Caco-2 (cell line): ENCODE measurements around the gene NPR1. TPM values are rescaled to one million over a fixed set of nuclear protein-coding genes. Genes with fewer than 3 reads are reported as not detected.

Experiments
- BruUV-seq: library from RNA; stranded (reverse); fragments of 400-500 nt; replicated peaks from 2 replicates; lab custom pipeline; 2021; lab: Mats Ljungman, UMichigan
- CTCF ChIA-PET: fragments of 300-600 bp; sonication (Branson Sonifier 250); formaldehyde crosslinking; loops from one replicate; lab custom pipeline; 2022; ENCODE audit warnings: antibody characterized with exemption; lab: Charles Lee
- POLR2A ChIA-PET: fragments of 300-600 bp; sonication (Branson Sonifier 250); formaldehyde crosslinking; loops from one replicate; lab custom pipeline; 2022; ENCODE audit warnings: antibody characterized with exemption; lab: Charles Lee
- DNase-seq, 2 experiments: peaks; one replicate each; pipeline versions ENCODE4 v3.0.0 to v3.0.0-alpha.2; 2020 to 2022
- H3K27me3 ChIP-seq: replicated peaks from 2 replicates; pipeline ENCODE4 v1.6.0; 2011; ENCODE audit warnings: low read length; ENCODE audit not compliant: control insufficient read depth, insufficient read depth
- H3K36me3 ChIP-seq: 2 replicates; pipeline ENCODE4 v1.5.1; 2011; ENCODE audit warnings: low read length; ENCODE audit not compliant: control insufficient read depth, insufficient read depth
- H3K4me1 ChIP-seq: fragments of 250-450 bp; sonication (Bioruptor Pico); 2 replicates; pipeline ENCODE4 v1.5.1; 2020; ENCODE audit warnings: mild to moderate bottlenecking
- H3K4me3 ChIP-seq: 2 replicates; pipeline ENCODE4 v1.5.1; 2011; ENCODE audit warnings: low read depth, mild to moderate bottlenecking, control low read depth, low read length
- H3K9me3 ChIP-seq: fragments of 250-450 bp; sonication (Bioruptor Pico); 2 replicates; pipeline ENCODE4 v1.5.1; 2020; ENCODE audit warnings: mild to moderate bottlenecking, moderate library complexity
- H3K27ac Mint-ChIP-seq: one replicate; pipeline ENCODE4 v1.8.0; 2022; ENCODE audit warnings: mixed read lengths; ENCODE audit not compliant: unreplicated experiment
- H3K27me3 Mint-ChIP-seq: one replicate; pipeline ENCODE4 v1.8.0; 2022; ENCODE audit warnings: mixed read lengths; ENCODE audit not compliant: insufficient read depth, unreplicated experiment
- H3K36me3 Mint-ChIP-seq: one replicate; pipeline ENCODE4 v1.8.0; 2022; ENCODE audit warnings: mild to moderate bottlenecking, mixed read lengths; ENCODE audit not compliant: insufficient read depth, unreplicated experiment
- H3K4me1 Mint-ChIP-seq: one replicate; pipeline ENCODE4 v1.8.0; 2022; ENCODE audit warnings: low read depth, mixed read lengths; ENCODE audit not compliant: unreplicated experiment
- H3K4me3 Mint-ChIP-seq: one replicate; pipeline ENCODE4 v1.8.0; 2022; ENCODE audit warnings: mild to moderate bottlenecking, moderate library complexity, mixed read lengths; ENCODE audit not compliant: unreplicated experiment
- H3K9me3 Mint-ChIP-seq: one replicate; pipeline ENCODE4 v1.8.0; 2022; ENCODE audit warnings: mixed read lengths; ENCODE audit not compliant: unreplicated experiment
- CTCF ChIP-seq, 2 experiments: fragments of 200-600 bp in 1 of 2; IDR thresholded peaks; 1 replicate in 1 of 2; 2 replicates in 1 of 2; pipeline versions ENCODE4 v1.5.1 to v1.8.0; 2011 to 2022; ENCODE audit warnings: antibody characterized with exemption in 1 of 2, control low read depth in 1 of 2, inconsistent platforms in 1 of 2, low read depth in 1 of 2, low read length in 1 of 2, mild to moderate bottlenecking in 1 of 2, moderate library complexity in 1 of 2; ENCODE audit not compliant: insufficient read depth in 1 of 2, severe bottlenecking in 1 of 2, unreplicated experiment in 1 of 2
- intact Hi-C: fragments of 100-400 bp; cut with micrococcal nuclease; formaldehyde crosslinking; loops from one replicate; pipeline ENCODE4 v1.10.0; 2022; ENCODE audit not compliant: unreplicated experiment
- microRNA-seq: library from miRNA; unstranded; fragments of <30 nt; microRNA quantifications from one replicate; pipeline ENCODE4 v1.2.0, GENCODE V29; 2022
- total RNA-seq: library from RNA; stranded (reverse); gene quantifications from 2 replicates; pipeline ENCODE4 v1.2.3, GENCODE V29; 2022

Gene NPR1
- total RNA-seq, 1 experiment from 2014 or later: 1.4 TPM

GRCh38 chr1:153742411-153743142, 64.1 kb downstream of the NPR1 start:
- ChIA-PET CTCF (interaction anchor here (0.7 to 0.9 kb wide), 2 partner anchors 15 to 244 kb away, joined by 3 to 7 read pairs; partner anchors contain the start of gene INTS3), POLR2A (interaction anchor here (0.6 to 1.7 kb wide), 4 partner anchors 15 to 235 kb away, joined by 3 to 16 read pairs (median 3); partner anchors contain the start of genes CHTOP, INTS3 and JTB)
- H3K27ac Mint-ChIP-seq: peak overlapping the region; percentile 89
- no peaks in the 10 kb centered on the region for H3K9me3 ChIP-seq
- H3K36me3 Mint-ChIP-seq: peaks cover 35% of the 10 kb centered on the region
- no peaks in the 10 kb centered on the region for H3K9me3 Mint-ChIP-seq
- DNase-seq: peak; percentile 77 to 78
- H3K27me3 ChIP-seq: no peaks in the 10 kb centered on the region
- TF ChIP-seq CTCF (IDR thresholded peaks at IDR 0.05; ENCODE audit: insufficient read depth in 1 of 2, low read depth in 1 of 2, low read length in 1 of 2, severe bottlenecking in 1 of 2, unreplicated experiment in 1 of 2): no peak
- intact Hi-C loops: loop anchor here (2.0 to 5.0 kb wide), 2 partner anchors 14 to 110 kb away; partner anchors contain the start of genes CHTOP and INTS3
- no peaks in the 10 kb centered on the region for H3K27me3 Mint-ChIP-seq
- peaks cover 33% of the 10 kb centered on the region for H3K4me1 ChIP-seq
- no peaks in the 10 kb centered on the region for H3K36me3 ChIP-seq
- BruUV-seq: TSS peak; percentile 78
- H3K4me3 Mint-ChIP-seq: peak overlapping the region; percentile 44
- no peak overlapping the region for H3K4me3 ChIP-seq
- peaks cover 33% of the 10 kb centered on the region for H3K4me1 Mint-ChIP-seq

Small RNA genes within 50 kb of the gene (microRNA-seq; reads per million reads assigned to microRNA genes)
- gene MIR8083: not detected

Other genes starting within 250 kb of the NPR1 start
- gene S100A7, start 218.0 kb upstream of the NPR1 start, total RNA-seq: not detected in 2 replicates
- 416 and 432 TPM in 2 replicates for gene S100A6, start 142.7 kb upstream of the NPR1 start, total RNA-seq
- not detected in 2 replicates for gene S100A5, start 137.8 kb upstream of the NPR1 start, total RNA-seq
- gene S100A4, start 132.9 kb upstream of the NPR1 start, total RNA-seq: 53.6 and 54.4 TPM in 2 replicates
- gene S100A3, start 129.4 kb upstream of the NPR1 start, total RNA-seq: 0.61 and 0.84 TPM in 2 replicates
- gene S100A2, start 112.8 kb upstream of the NPR1 start, total RNA-seq: 2.4 and 3.0 TPM in 2 replicates
- 220 and 243 TPM in 2 replicates for gene S100A16, start 65.6 kb upstream of the NPR1 start, total RNA-seq
- 510 and 624 TPM in 2 replicates for gene S100A14, start 62.4 kb upstream of the NPR1 start, total RNA-seq
- gene S100A13, start 51.2 kb upstream of the NPR1 start, total RNA-seq: 198 and 238 TPM in 2 replicates
- 12.6 and 18.1 TPM in 2 replicates for gene S100A1, start 50.3 kb upstream of the NPR1 start, total RNA-seq
- 85.1 and 90.6 TPM in 2 replicates for gene CHTOP, start 44.6 kb upstream of the NPR1 start, total RNA-seq
- 32.8 and 34.1 TPM in 2 replicates for gene SNAPIN, start 20.0 kb upstream of the NPR1 start, total RNA-seq
- 287 and 289 TPM in 2 replicates for gene ILF2, start 7.7 kb upstream of the NPR1 start, total RNA-seq
- 39.0 and 43.4 TPM in 2 replicates for gene INTS3, start 49.4 kb downstream of the NPR1 start, total RNA-seq
- gene SLC27A3, start 96.7 kb downstream of the NPR1 start, total RNA-seq: 22.8 and 27.2 TPM in 2 replicates
- gene GATAD2B, start 244.3 kb downstream of the NPR1 start, total RNA-seq: 38.0 and 42.6 TPM in 2 replicates